ENCODE measurements around the gene BIN2.

DNA sequence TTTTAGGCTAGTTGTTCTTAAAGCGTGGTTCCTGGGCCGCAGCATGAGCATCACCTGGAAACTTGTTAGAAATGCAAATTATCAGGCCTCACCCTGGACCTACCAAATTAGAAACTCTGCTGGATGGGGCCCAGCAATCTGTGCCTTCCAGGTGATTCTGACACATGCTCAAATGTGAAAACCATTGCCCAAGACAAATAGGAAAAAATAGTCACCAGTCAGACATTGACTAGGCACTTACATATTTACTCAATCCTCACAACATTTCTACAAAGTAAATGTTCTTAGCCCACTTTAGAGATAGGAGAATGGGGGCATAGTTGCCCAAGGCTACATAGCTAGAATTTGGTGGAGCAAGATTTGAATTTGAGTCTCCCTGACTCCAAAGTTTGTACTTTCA is 19.2 kb upstream of the BIN2 start:
- TF ChIP-seq, protein P1, sequence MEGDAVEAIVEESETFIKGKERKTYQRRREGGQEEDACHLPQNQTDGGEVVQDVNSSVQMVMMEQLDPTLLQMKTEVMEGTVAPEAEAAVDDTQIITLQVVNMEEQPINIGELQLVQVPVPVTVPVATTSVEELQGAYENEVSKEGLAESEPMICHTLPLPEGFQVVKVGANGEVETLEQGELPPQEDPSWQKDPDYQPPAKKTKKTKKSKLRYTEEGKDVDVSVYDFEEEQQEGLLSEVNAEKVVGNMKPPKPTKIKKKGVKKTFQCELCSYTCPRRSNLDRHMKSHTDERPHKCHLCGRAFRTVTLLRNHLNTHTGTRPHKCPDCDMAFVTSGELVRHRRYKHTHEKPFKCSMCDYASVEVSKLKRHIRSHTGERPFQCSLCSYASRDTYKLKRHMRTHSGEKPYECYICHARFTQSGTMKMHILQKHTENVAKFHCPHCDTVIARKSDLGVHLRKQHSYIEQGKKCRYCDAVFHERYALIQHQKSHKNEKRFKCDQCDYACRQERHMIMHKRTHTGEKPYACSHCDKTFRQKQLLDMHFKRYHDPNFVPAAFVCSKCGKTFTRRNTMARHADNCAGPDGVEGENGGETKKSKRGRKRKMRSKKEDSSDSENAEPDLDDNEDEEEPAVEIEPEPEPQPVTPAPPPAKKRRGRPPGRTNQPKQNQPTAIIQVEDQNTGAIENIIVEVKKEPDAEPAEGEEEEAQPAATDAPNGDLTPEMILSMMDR (IDR thresholded peaks at IDR 0.05): no peak
- TF ChIP-seq ZNF138 (CRISPR knock-in tag; conservative IDR thresholded peaks at IDR 0.05) (no peak), ETV6 (CRISPR knock-in tag; IDR thresholded peaks at IDR 0.05) (no peak), SP1 (CRISPR knock-in tag; conservative IDR thresholded peaks at IDR 0.05) (no peak)
- TF ChIP-seq, protein P2, sequence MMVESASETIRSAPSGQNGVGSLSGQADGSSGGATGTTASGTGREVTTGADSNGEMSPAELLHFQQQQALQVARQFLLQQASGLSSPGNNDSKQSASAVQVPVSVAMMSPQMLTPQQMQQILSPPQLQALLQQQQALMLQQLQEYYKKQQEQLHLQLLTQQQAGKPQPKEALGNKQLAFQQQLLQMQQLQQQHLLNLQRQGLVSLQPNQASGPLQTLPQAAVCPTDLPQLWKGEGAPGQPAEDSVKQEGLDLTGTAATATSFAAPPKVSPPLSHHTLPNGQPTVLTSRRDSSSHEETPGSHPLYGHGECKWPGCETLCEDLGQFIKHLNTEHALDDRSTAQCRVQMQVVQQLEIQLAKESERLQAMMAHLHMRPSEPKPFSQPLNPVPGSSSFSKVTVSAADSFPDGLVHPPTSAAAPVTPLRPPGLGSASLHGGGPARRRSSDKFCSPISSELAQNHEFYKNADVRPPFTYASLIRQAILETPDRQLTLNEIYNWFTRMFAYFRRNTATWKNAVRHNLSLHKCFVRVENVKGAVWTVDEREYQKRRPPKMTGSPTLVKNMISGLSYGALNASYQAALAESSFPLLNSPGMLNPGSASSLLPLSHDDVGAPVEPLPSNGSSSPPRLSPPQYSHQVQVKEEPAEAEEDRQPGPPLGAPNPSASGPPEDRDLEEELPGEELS (CRISPR knock-in tag; IDR thresholded peaks at IDR 0.05): no peak
- TF ChIP-seq, protein P3, sequence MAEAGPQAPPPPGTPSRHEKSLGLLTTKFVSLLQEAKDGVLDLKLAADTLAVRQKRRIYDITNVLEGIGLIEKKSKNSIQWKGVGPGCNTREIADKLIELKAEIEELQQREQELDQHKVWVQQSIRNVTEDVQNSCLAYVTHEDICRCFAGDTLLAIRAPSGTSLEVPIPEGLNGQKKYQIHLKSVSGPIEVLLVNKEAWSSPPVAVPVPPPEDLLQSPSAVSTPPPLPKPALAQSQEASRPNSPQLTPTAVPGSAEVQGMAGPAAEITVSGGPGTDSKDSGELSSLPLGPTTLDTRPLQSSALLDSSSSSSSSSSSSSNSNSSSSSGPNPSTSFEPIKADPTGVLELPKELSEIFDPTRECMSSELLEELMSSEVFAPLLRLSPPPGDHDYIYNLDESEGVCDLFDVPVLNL (CRISPR knock-in tag; IDR thresholded peaks at IDR 0.05; ENCODE audit: borderline replicate concordance, low read depth): no peak
- TF ChIP-seq, protein P4, sequence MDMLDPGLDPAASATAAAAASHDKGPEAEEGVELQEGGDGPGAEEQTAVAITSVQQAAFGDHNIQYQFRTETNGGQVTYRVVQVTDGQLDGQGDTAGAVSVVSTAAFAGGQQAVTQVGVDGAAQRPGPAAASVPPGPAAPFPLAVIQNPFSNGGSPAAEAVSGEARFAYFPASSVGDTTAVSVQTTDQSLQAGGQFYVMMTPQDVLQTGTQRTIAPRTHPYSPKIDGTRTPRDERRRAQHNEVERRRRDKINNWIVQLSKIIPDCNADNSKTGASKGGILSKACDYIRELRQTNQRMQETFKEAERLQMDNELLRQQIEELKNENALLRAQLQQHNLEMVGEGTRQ (CRISPR knock-in tag; IDR thresholded peaks at IDR 0.05): no peak
- TF ChIP-seq, protein P5, sequence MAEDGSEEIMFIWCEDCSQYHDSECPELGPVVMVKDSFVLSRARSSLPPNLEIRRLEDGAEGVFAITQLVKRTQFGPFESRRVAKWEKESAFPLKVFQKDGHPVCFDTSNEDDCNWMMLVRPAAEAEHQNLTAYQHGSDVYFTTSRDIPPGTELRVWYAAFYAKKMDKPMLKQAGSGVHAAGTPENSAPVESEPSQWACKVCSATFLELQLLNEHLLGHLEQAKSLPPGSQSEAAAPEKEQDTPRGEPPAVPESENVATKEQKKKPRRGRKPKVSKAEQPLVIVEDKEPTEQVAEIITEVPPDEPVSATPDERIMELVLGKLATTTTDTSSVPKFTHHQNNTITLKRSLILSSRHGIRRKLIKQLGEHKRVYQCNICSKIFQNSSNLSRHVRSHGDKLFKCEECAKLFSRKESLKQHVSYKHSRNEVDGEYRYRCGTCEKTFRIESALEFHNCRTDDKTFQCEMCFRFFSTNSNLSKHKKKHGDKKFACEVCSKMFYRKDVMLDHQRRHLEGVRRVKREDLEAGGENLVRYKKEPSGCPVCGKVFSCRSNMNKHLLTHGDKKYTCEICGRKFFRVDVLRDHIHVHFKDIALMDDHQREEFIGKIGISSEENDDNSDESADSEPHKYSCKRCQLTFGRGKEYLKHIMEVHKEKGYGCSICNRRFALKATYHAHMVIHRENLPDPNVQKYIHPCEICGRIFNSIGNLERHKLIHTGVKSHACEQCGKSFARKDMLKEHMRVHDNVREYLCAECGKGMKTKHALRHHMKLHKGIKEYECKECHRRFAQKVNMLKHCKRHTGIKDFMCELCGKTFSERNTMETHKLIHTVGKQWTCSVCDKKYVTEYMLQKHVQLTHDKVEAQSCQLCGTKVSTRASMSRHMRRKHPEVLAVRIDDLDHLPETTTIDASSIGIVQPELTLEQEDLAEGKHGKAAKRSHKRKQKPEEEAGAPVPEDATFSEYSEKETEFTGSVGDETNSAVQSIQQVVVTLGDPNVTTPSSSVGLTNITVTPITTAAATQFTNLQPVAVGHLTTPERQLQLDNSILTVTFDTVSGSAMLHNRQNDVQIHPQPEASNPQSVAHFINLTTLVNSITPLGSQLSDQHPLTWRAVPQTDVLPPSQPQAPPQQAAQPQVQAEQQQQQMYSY (CRISPR knock-in tag; IDR thresholded peaks at IDR 0.05): no peak
- TF ChIP-seq, protein P6, sequence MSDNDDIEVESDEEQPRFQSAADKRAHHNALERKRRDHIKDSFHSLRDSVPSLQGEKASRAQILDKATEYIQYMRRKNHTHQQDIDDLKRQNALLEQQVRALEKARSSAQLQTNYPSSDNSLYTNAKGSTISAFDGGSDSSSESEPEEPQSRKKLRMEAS (CRISPR knock-in tag; IDR thresholded peaks at IDR 0.05): no peak

Data from WTC11 (cell line).